Gastrocnemius medialis (tissue), 4 donors: ENCODE results near the gene CTIF. TPM values are rescaled to one million over a fixed set of nuclear protein-coding genes. Genes with fewer than 3 reads are reported as not detected.

Source experiments
- ATAC-seq, 2 donors: fragments of 150-250 bp; one replicate each; pipeline ENCODE4 v1.9.1; 2016
- DNase-seq, 2 donors: peaks; one replicate each; pipeline ENCODE4 v3.0.0-alpha.2; 2019
- H3K27ac ChIP-seq, 4 donors: fragments of 200-600 bp; sonication (generic); 1 replicate in 1 of 4; 2 replicates in 3 of 4; pipeline ENCODE4 v1.5.1; 2016 to 2018; ENCODE audit warnings: mild to moderate bottlenecking in 2 of 4, moderate library complexity in 1 of 4
- H3K27me3 ChIP-seq, 3 donors: fragments of 200-600 bp; sonication (generic) in 2 of 3; 1 replicate in 1 of 3; 2 replicates in 2 of 3; pipeline versions ENCODE4 v1.5.1 to v1.6.0; 2016 to 2019; ENCODE audit warnings: mild to moderate bottlenecking in 1 of 3, moderate library complexity in 1 of 3
- H3K36me3 ChIP-seq, 2 donors: fragments of 200-600 bp; sonication (generic) in 1 of 2; one replicate each; pipeline ENCODE4 v1.5.1; 2017 to 2018
- H3K4me1 ChIP-seq, 2 donors: fragments of 200-600 bp; sonication (generic) in 1 of 2; one replicate each; pipeline ENCODE4 v1.5.1; 2016 to 2017; ENCODE audit warnings: mild to moderate bottlenecking in 2 of 2
- H3K4me3 ChIP-seq, 4 donors: fragments of 200-600 bp; sonication (generic) in 3 of 4; 1 replicate in 1 of 4; 2 replicates in 3 of 4; pipeline ENCODE4 v1.5.1; 2016 to 2019; ENCODE audit warnings: mild to moderate bottlenecking in 2 of 4
- H3K9me3 ChIP-seq, 3 donors: fragments of 200-600 bp; sonication (generic) in 2 of 3; 1 replicate in 1 of 3; 2 replicates in 2 of 3; pipeline ENCODE4 v1.5.1; 2016 to 2019
- CTCF ChIP-seq, 5 experiments: fragments of 450-650 bp in 3 of 5; fragments of 200-600 bp in 2 of 5; sonication (generic) in 2 of 5; IDR thresholded peaks in 4 of 5; conservative IDR thresholded peaks in 1 of 5; 1 replicate in 4 of 5; 2 replicates in 1 of 5; pipeline ENCODE4 v1.5.1; 2016 to 2019; ENCODE audit warnings: antibody characterized with exemption in 5 of 5, mild to moderate bottlenecking in 3 of 5, moderate library complexity in 3 of 5
- POLR2A ChIP-seq, 2 donors: fragments of 450-650 bp; IDR thresholded peaks; one replicate each; pipeline ENCODE4 v1.6.1; 2017; ENCODE audit warnings: antibody characterized with exemption in 2 of 2, mild to moderate bottlenecking in 2 of 2, moderate library complexity in 2 of 2
- in situ Hi-C, 4 donors: fragments of 200-750 bp; cut with MboI; loops; one replicate each; pipeline versions ENCODE4 v1.15.0 to v1.8.0; 2017; ENCODE audit warnings: low sequenced_read_pairs in 4 of 4
- intact Hi-C: fragments of 100-400 bp; cut with DNase I; formaldehyde crosslinking; loops from one replicate; pipeline ENCODE4 v1.15.1; 2023; ENCODE audit warnings: low total_unique reads
- total RNA-seq, 4 donors: library from RNA; depleted of rRNA; stranded (reverse); fragments of >200 nt; gene quantifications; one replicate each; pipeline versions ENCODE4 v1.1.0 to v1.2.3, GENCODE V29; 2016

CTIF gene
- total RNA-seq, 4 donors from 2014 or later, result 20.2 to 35.4 (median 23.1) TPM

- ATAC-seq, result no peak
- no peaks in the 10 kb centered on the region for H3K27me3 ChIP-seq
- H3K4me1 ChIP-seq, result peaks cover 37% of the 10 kb centered on the region in 2 donors
- no peaks in the 10 kb centered on the region for H3K9me3 ChIP-seq
- no peak overlapping the region for H3K4me3 ChIP-seq
- DNase-seq, result no peak
- TF ChIP-seq CTCF (IDR thresholded peaks at IDR 0.05 in 4 of 5, conservative IDR thresholded peaks at IDR 0.05 in 1 of 5), result no peak
- TF ChIP-seq POLR2A (IDR thresholded peaks at IDR 0.05), result no peak
- in situ Hi-C loops, result no loop called here
- intact Hi-C loops, result no loop called here
- no peaks in the 10 kb centered on the region for H3K36me3 ChIP-seq
- no peak overlapping the region for H3K27ac ChIP-seq
Observed at GRCh38 chr18:48592540-48593171, 53.8 kb downstream of the CTIF start.

- Histone ChIP-seq H3K27ac (peak overlapping the region; percentile 10 to 73 (median 56)), H3K4me3 (no peak overlapping the region), H3K27me3 (no peaks in the 10 kb centered on the region), H3K9me3 (no peaks in the 10 kb centered on the region), H3K36me3 (no peaks in the 10 kb centered on the region), H3K4me1 (peaks cover 36 to 43% of the 10 kb centered on the region in 2 donors)
- DNase-seq, result peak in 1 of 2 donors; percentile 52
- no peak for TF ChIP-seq CTCF (IDR thresholded peaks at IDR 0.05 in 4 of 5, conservative IDR thresholded peaks at IDR 0.05 in 1 of 5)
- no peak for TF ChIP-seq POLR2A (IDR thresholded peaks at IDR 0.05)
- in situ Hi-C loops, result no loop called here
- peak in 1 of 2 donors; percentile 49 for ATAC-seq
- intact Hi-C loops, result no loop called here
Observed at GRCh38 chr18:48594471-48595094, 55.8 kb downstream of the CTIF start.

- ATAC-seq (peak in 1 of 2 donors; percentile 13), DNase-seq (no peak)
- H3K4me3 ChIP-seq, result no peak overlapping the region
- H3K27ac ChIP-seq, result no peak overlapping the region
- intact Hi-C loops (no loop called here), in situ Hi-C loops (no loop called here)
- H3K27me3 ChIP-seq, result no peaks in the 10 kb centered on the region
- no peaks in the 10 kb centered on the region for H3K36me3 ChIP-seq
- TF ChIP-seq CTCF (IDR thresholded peaks at IDR 0.05 in 4 of 5, conservative IDR thresholded peaks at IDR 0.05 in 1 of 5) (no peak), POLR2A (IDR thresholded peaks at IDR 0.05) (no peak)
- H3K9me3 ChIP-seq, result no peaks in the 10 kb centered on the region
- H3K4me1 ChIP-seq, result peaks cover 35 to 46% of the 10 kb centered on the region in 2 donors
Observed at GRCh38 chr18:48595703-48596218, 56.9 kb downstream of the CTIF start.

GRCh38 chr18:48597110-48597509 lies 58.3 kb downstream of the CTIF start:
- no peak for ATAC-seq
- Histone ChIP-seq H3K27me3 (no peaks in the 10 kb centered on the region), H3K4me3 (no peak overlapping the region), H3K27ac (no peak overlapping the region), H3K9me3 (no peaks in the 10 kb centered on the region), H3K4me1 (peaks cover 46 to 56% of the 10 kb centered on the region in 2 donors), H3K36me3 (no peaks in the 10 kb centered on the region)
- TF ChIP-seq POLR2A (IDR thresholded peaks at IDR 0.05) (no peak), CTCF (IDR thresholded peaks at IDR 0.05 in 4 of 5, conservative IDR thresholded peaks at IDR 0.05 in 1 of 5) (no peak)
- in situ Hi-C loops (no loop called here), intact Hi-C loops (no loop called here)
- DNase-seq, result no peak
